Heart left ventricle (tissue), 13 donors: ENCODE data around the gene ARHGAP24.

Experiments
- POLR2A ChIP-seq, 2 donors: fragments of 450-650 bp; IDR thresholded peaks; one replicate each; pipeline ENCODE4 v1.6.1; 2017; ENCODE audit warnings: antibody characterized with exemption in 2 of 2, mild to moderate bottlenecking in 2 of 2, moderate library complexity in 2 of 2
- TF ChIP-seq, protein P1 (sequence below), 12 donors: fragments of 200-600 bp; sonication (generic) in 4 of 12; IDR thresholded peaks; one replicate each; pipeline versions ENCODE4 v1.5.0 to v1.8.0; 2018 to 2022; ENCODE audit warnings: antibody characterized with exemption in 12 of 12, mild to moderate bottlenecking in 5 of 12
- donor health status: ischemic (EF 13 %, LVEDD 7.1; RV severe dilation, severe dysfunction).
- donor health status: DM: no; HTN: yes; CAD: no.
- donor health status: DM: no; HTN: no; CAD: no.
- donor health status: ischemic (EF 25% LVEDD 6.9; RV normal size, moderate dysfunction).
- donor health status: ischemic (EF 25% LVEDD 5.7; RV mildly dilated, moderate dysfunction).
- donor health status: ischemic (EF 35%, LVEDD 5.7; RV mildly dilated, moderate dysfunction).
- donor health status: nonischemic (EF 11% LVEDD 7.7; RV severe dilation, severe dysfunction).
- donor health status: DM: yes; HTN: yes; CAD: no.
- donor health status: PGD.
- donor health status: ischemic (EF 29% LVEDD 5.4; RV normal size, mild dysfunction).
- donor health status: nonischemic (EF 23%, LVEDD 6.1; RV moderate dilation, normal function).

DNA sequence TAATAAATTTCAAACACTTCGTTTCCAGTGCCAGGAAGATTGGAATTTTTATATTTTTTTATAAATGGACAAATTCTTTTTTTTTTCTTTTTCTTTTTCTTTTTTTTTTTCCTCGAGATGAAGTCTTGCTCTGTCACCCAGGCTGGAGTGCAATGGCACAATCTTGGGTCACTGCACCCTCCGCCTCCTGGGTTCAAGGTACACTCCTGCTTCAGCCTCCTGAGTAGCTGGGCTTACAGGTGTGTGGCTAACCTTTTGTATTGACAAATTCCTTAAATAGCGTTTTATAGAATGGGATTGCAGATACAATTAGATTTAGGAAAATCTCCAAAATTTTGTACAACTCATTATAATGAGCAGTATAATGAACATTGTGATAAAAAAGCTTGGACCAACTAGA, 328.9 kb downstream of the ARHGAP24 start:
- TF ChIP-seq POLR2A (IDR thresholded peaks at IDR 0.05), result no peak
- TF ChIP-seq, protein P1, sequence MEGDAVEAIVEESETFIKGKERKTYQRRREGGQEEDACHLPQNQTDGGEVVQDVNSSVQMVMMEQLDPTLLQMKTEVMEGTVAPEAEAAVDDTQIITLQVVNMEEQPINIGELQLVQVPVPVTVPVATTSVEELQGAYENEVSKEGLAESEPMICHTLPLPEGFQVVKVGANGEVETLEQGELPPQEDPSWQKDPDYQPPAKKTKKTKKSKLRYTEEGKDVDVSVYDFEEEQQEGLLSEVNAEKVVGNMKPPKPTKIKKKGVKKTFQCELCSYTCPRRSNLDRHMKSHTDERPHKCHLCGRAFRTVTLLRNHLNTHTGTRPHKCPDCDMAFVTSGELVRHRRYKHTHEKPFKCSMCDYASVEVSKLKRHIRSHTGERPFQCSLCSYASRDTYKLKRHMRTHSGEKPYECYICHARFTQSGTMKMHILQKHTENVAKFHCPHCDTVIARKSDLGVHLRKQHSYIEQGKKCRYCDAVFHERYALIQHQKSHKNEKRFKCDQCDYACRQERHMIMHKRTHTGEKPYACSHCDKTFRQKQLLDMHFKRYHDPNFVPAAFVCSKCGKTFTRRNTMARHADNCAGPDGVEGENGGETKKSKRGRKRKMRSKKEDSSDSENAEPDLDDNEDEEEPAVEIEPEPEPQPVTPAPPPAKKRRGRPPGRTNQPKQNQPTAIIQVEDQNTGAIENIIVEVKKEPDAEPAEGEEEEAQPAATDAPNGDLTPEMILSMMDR (IDR thresholded peaks at IDR 0.05), result no peak
